Left kidney (tissue), 8 donors: ENCODE results near the gene GABARAPL1. TPM values are rescaled to one million over a fixed set of nuclear protein-coding genes. Genes with fewer than 3 reads are reported as not detected.
"Not testable (repeated sequence)": the region's sequence is repeated elsewhere in the genome, so short reads cannot be mapped to it uniquely, and the experiment has no call there.

Source experiments
- DNase-seq: peaks from one replicate; pipeline ENCODE4 v3.0.0-alpha.2; 2013
- long read RNA-seq, 8 donors: transcript quantifications; one replicate each; lab custom pipeline, GENCODE V29; 2026
- polyA plus RNA-seq: library from polyadenylated mRNA; unstranded; fragments of 120-200 nt; gene quantifications from one replicate; pipeline ENCODE4 v1.2.1, GENCODE V29; 2013; ENCODE audit not compliant: insufficient read length

GABARAPL1 gene
- 74.4 TPM for polyA plus RNA-seq
- long read RNA-seq, donor 1, transcript GABARAPL1-201 (4 exons, 1,957 nt): major isoform, 21 of 29 reads
- long read RNA-seq, donor 1, transcript GABARAPL1-202 (3 exons, 855 nt): minor isoform, 6 of 29 reads
- long read RNA-seq, donor 1, partial matches to known transcripts: 0 of 29 reads
- long read RNA-seq, donor 1, other reads (novel, unspliced or antisense): 0 of 29 reads
- long read RNA-seq, donor 2, transcript GABARAPL1-201 (4 exons, 1,957 nt): major isoform, 22 of 22 reads
- long read RNA-seq, donor 2, partial matches to known transcripts: 0 of 22 reads
- long read RNA-seq, donor 2, other reads (novel, unspliced or antisense): 0 of 22 reads
- long read RNA-seq, donor 3, transcript GABARAPL1-201 (4 exons, 1,957 nt): major isoform, 13 of 20 reads
- long read RNA-seq, donor 3, partial matches to known transcripts: 0 of 20 reads
- long read RNA-seq, donor 3, other reads (novel, unspliced or antisense): 0 of 20 reads
- long read RNA-seq, donor 4, partial matches to known transcripts: 0 of 1 reads
- long read RNA-seq, donor 4, other reads (novel, unspliced or antisense): 0 of 1 reads
- long read RNA-seq, donor 5, transcript GABARAPL1-201 (4 exons, 1,957 nt): major isoform, 50 of 54 reads
- long read RNA-seq, donor 5, partial matches to known transcripts: 0 of 54 reads
- long read RNA-seq, donor 5, other reads (novel, unspliced or antisense): 0 of 54 reads
- long read RNA-seq, donor 6, transcript GABARAPL1-201 (4 exons, 1,957 nt): major isoform, 15 of 15 reads
- long read RNA-seq, donor 6, partial matches to known transcripts: 0 of 15 reads
- long read RNA-seq, donor 6, other reads (novel, unspliced or antisense): 0 of 15 reads
- long read RNA-seq, donor 7, transcript GABARAPL1-201 (4 exons, 1,957 nt): major isoform, 35 of 42 reads
- long read RNA-seq, donor 7, transcript GABARAPL1-202 (3 exons, 855 nt): minor isoform, 6 of 42 reads
- long read RNA-seq, donor 7, partial matches to known transcripts: 0 of 42 reads
- long read RNA-seq, donor 7, other reads (novel, unspliced or antisense): 0 of 42 reads
- long read RNA-seq, donor 8, transcript GABARAPL1-201 (4 exons, 1,957 nt): major isoform, 15 of 17 reads
- long read RNA-seq, donor 8, partial matches to known transcripts: 0 of 17 reads
- long read RNA-seq, donor 8, other reads (novel, unspliced or antisense): 0 of 17 reads

- DNase-seq: peak; percentile 82
These were observed at the start of gene GABARAPL1 for GRCh38 chr12:10212739-10213131. Gene GABARAPL1, plus strand, starts transcription at chr12:10212877. Its CDS starts 253 bp downstream, at chr12:10213130.

- DNase-seq: no peak
These were observed 49.6 kb upstream of the GABARAPL1 start for GRCh38 chr12:10163084-10163483.

GRCh38 chr12:10165421-10165820 is 47.3 kb upstream of the GABARAPL1 start:
- no peak for DNase-seq

GRCh38 chr12:10167599-10167998 is 45.1 kb upstream of the GABARAPL1 start:
- DNase-seq: no peak

GRCh38 chr12:10169104-10169503 is 43.6 kb upstream of the GABARAPL1 start:
- no peak for DNase-seq

GRCh38 chr12:10170216-10170615 is 42.5 kb upstream of the GABARAPL1 start:
- DNase-seq: no peak

GRCh38 chr12:10171973-10172728 is 40.5 kb upstream of the GABARAPL1 start, which contains the start of gene OLR1:
Gene OLR1, minus strand, starts transcription at chr12:10172132. Its CDS starts 55 bp downstream, at chr12:10172077.
- DNase-seq: no peak

- DNase-seq: no peak
These were observed 37.6 kb upstream of the GABARAPL1 start for GRCh38 chr12:10174986-10175614.

GRCh38 chr12:10175846-10176636 is 36.6 kb upstream of the GABARAPL1 start:
- no peak for DNase-seq

- DNase-seq: no peak
These were observed 33.9 kb upstream of the GABARAPL1 start, which contains the start of gene TMEM52B for GRCh38 chr12:10178821-10179220. Gene TMEM52B, plus strand, starts transcription at chr12:10179032. Its CDS starts 543 bp downstream, at chr12:10179575.

- no peak for DNase-seq
These were observed 32.9 kb upstream of the GABARAPL1 start for GRCh38 chr12:10179776-10180181.

GRCh38 chr12:10182354-10183049 is 30.2 kb upstream of the GABARAPL1 start:
- DNase-seq: no peak

- DNase-seq: no peak
These were observed 28.3 kb upstream of the GABARAPL1 start for GRCh38 chr12:10184261-10184843.

- DNase-seq: no peak
These were observed 26.4 kb upstream of the GABARAPL1 start for GRCh38 chr12:10186299-10186698.

GRCh38 chr12:10186958-10187357 is 25.7 kb upstream of the GABARAPL1 start:
- DNase-seq: not testable (repeated sequence)

- no peak for DNase-seq
These were observed 23.0 kb upstream of the GABARAPL1 start for GRCh38 chr12:10189653-10190052.

GRCh38 chr12:10190558-10191388 is 21.9 kb upstream of the GABARAPL1 start:
- DNase-seq: peak; percentile 62

GRCh38 chr12:10191865-10192264 is 20.8 kb upstream of the GABARAPL1 start:
- no peak for DNase-seq
